NCI-H510A treated with DMSO at 0.1 percent for 48 hours (cell line): Measurements from ENCODE around the gene PNKD.

Experiments used
- DNase-seq: peaks from one replicate; lab custom pipeline; 2025; lab: John Stamatoyannopoulos, UW

PNKD gene

GRCh38 chr2:218315397-218315796 is 45.1 kb downstream of the PNKD start:
- DNase-seq: no peak

DNA sequence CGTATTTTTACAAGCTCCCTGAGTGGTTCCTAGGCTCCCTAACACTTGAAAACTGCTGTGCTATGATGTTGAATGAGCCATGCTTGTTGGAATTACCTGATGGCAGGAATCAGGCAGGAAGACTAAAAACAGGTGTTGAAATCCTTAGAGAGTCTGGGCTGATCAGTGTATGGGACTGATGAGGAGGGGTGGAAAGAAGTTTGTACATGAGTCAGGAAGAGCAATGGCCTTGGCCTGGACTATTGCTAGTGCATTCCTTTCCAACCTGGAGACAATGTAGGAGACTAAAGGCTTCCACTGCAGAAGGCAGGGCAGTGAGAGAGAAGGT is 46.9 kb downstream of the PNKD start:
- no peak for DNase-seq

DNA sequence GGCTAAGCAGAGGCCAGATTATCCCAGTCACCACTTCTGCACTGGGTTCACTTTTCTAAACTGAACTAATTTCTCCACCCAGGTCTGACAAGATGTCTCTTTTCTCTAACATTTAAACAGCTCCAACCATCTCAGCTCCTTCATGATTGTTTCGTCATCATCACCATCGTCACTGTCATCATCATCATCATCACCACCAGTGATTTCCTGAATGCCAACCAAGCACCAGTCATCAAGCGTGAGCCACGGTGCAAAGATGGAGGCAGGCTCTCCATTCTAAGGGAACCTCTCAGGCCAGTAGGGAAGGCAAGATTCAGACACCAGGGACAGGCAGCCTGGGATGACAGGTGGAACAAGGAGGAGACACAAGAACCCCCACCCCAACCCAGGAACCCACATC is 47.5 kb downstream of the PNKD start:
- DNase-seq: no peak

DNA sequence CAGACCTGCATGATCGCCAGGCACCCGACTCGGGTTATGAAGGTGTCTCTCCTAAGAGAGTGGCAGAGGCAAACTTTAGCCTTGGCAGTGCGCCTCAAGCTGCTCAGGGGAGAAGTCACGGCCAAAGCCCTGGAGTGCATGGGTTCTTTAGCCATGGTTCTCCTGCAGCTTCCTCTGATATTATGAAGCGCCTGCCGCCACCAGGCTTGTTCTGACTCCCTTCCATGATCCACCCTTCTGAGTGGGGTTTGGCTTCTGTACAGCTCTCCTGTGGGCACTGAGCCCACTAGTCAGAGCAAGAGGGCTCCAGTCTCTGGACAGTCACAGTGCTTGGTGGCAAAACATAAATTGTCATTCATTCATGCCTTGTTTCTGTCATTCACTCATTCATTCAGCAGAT is 47.9 kb downstream of the PNKD start:
- DNase-seq: no peak

- peak; percentile 19 for DNase-seq
Measured at GRCh38 chr2:218319813-218320365, 49.6 kb downstream of the PNKD start.

GRCh38 chr2:218320704-218321336 is 50.5 kb downstream of the PNKD start:
- DNase-seq: no peak

DNA sequence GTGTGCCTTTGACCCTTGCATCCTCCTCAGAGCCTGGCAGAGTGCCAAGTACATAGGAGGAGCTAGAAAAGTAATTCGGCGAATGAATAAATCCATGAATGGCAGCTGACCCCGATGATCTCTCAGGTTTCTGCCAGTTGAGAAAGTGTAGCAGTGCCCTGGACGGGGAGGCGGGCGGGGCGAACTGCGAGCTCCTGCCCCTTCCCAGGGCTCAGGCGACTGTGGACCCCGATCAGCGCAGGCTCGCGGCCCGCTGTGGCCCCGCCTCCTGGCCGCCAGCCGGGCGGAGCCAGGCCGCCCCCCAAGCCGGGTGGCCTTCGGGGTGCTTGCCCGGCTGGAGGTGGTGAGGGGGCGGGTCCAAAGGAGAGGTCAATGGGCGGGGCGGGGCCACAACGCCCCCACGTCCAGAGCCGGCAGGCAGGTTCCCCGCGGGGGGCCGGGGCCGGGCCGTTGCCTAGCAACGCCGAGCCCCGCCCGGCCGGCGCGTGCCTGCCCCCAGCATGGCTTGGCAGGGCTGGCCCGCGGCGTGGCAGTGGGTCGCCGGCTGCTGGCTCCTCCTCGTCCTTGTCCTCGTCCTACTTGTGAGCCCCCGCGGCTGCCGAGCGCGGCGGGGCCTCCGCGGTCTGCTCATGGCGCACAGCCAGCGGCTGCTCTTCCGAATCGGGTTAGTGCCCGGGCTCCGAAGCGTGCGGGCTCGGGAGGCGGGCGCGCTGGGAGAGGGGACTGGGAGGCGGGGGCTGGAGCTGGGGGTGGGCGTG is 52.6 kb downstream of the PNKD start:
- peak; percentile 96 for DNase-seq

- DNase-seq: peak; percentile 37
Measured at GRCh38 chr2:218323526-218324472, 53.5 kb downstream of the PNKD start.

DNA sequence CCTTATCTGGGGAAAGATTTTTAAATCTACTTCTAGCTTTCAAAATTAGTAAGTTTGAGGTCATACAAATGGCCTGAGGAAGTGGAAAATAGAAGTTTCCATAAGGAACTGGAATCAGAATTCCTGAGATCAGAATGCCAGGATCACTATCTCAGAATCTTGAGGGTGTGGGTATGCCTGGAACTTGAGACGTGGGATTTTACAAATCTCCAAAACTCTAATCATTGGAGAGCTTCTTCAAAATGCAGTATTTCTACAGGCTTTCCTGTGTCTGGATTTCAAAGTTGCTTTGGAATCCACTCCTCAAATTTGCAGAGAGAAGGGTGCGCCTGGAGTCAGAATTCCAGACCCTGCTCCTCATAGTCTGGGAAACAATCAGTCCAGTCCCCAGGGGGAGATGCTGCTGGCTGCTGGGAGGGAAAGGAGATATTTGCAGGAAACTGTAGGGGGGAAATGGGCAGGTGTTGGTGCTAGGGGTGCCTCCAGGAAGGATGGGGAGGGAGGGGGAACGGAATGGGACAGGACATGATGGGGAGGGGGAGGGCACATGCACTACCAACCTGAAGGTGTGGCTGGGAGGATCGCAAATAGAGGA is 55.3 kb downstream of the PNKD start:
- DNase-seq: no peak

DNA sequence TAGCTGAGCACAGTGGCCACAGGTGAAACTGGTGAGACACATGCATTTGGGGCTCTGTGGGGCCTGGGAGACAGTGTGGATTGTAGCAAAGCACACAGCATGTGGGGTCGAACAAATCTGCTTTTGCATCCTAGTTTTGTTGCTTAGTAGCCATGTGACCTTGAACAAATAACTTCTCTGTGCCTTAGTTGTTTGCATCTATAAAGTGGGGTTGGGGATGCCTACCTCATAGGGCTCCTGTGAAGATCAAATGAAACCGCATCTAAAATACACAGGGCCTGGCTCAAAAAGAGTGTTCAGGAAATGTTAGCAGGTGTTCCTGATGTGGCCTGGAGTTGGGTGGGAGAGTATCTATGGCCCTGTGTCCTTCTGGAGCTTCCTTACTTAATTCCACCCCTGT is 56.0 kb downstream of the PNKD start:
- DNase-seq: no peak

- no peak for DNase-seq
Measured at GRCh38 chr2:218327451-218328210, 57.3 kb downstream of the PNKD start.

DNA sequence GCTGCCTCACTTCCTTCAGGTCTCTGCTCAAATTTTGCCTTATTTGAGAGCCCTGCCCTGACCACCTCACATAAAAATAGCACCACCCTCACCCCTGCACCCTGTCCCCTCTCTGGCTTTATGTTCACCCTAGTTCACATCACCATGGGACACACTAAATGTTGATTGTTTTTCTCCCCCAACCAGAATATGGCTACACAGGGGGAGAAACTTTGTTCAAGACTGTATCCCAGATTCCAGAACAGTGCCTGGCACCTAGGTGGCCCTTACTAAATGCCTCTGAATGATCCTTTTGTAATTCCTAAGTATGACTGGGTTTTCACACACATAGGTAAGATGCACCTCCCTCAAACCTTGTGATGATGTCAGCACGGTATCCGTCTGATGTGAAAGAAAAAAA is 58.0 kb downstream of the PNKD start:
- no peak for DNase-seq

- DNase-seq: peak; percentile 33
Measured at GRCh38 chr2:218329027-218329825, 58.9 kb downstream of the PNKD start.

DNA sequence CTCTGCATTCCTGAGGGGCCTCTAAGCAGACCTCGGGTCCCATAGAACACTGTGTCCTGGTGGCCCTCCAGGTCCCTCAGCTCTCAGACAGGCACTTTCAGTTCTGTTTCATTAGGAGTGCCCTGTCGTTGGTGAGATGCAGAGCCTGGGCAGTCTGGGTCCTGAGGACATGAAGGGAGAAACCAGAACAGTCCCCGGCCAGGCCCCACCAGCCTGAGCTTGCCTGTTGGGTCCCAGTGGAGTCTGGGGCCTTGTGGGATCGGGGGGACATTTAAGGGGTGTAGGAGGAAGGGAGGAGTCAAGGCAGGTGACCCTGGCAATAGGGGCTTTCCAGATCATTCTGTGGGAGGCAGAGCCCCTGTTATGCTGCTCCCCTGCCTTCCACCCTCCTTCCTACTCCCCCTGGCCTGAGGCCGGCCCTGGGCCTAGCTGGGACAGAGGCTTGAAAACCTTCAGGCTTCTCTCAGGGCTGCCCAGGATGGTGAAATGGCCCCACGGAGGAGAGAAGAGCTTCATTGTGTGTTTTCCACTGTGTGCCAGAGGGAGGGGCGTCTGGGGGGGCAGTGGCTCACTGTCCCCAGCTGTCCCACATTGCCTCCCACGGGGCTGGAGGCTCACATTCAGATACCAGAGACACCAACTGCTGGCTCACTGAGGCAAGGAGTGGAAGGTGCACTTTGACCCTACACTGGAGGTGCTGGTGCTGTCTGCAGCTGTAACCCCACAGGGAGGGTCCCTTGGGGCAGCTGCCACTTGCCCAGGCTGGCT is 59.7 kb downstream of the PNKD start:
- no peak for DNase-seq

DNA sequence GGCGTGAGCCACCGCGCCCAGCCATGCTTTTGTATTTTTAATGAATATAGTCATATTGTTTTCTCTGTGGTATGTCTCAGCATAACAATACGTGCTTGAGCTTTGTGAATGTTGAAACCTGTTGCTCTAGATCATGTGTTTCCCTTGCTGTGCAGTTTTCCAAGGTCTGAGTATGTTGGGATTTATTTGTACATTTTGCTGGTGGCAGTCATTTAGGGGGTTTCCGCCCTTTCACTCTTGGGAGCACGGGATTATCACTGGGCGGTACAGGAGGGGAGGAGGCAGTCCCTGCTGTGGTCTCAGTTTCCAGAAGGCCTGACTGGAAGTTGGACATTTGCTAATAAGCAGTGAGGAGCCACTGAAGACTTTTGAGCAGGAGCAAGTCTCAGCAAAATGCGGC is 61.4 kb downstream of the PNKD start:
- no peak for DNase-seq

DNA sequence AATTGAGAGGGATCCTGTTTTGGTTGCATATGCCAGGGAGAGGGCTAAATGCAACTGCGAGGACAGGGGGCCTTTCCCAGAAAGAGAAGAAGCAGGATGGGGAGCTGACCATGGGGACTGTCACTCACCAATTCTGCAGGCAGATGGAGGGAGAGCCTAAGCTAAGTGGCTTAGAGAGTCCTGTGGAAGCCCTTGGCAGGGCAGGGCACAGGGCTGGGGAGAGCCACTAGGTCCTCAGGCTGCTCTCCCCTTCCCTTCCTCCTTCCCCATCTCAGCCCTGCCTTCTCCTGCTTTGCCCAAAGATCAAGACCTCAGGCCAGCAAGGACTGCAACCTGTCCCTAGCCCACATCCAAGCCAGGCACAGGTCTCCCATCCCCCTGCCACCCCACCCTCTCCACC is 62.0 kb downstream of the PNKD start:
- no peak for DNase-seq

GRCh38 chr2:218332920-218333645 is 62.8 kb downstream of the PNKD start:
- DNase-seq: no peak

DNA sequence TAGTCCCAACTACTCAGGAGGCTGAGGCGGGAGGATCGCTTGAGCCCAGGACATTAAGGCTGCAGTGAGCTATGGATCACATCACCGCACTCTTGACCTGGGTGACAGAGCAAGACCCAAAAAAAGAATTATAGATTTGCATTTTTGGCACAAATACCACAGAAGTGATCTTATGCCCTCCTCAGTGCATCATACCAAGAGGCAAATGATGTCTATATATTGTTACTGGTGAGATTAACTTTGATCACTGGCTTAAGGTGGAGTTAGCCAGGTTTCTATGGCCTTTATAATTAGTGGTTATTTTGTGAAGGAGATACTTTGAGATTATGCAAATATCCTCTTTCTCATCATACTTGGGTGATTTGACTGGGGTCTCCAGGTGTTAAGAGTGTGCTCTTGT is 64.2 kb downstream of the PNKD start:
- no peak for DNase-seq

DNA sequence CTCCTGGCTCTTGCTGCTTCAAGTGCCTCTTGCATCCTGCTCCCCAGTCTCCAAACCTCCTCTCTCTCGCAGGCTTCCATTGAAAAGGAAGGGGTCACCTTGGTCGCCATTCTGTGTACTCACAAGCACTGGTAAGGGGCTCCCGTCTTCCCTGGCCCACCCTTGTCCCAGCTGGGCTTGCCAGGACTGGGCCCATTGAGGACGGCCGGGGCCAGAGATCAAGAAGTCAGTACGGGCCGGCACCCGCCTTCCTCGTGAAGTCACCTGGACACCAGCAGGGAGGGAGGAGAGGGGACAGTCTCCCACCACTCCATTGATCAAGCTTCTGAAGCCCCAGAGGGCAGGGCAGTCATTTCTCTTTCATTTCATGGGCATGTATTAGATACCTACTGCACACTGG is 70.3 kb downstream of the PNKD start:
- no peak for DNase-seq
